OCI-LY1 (cell line): ENCODE results near the gene FAH.

Experiments
- EZH2 ChIP-seq: fragments of 200-600 bp; sonication (generic), shearing (Covaris generic); IDR thresholded peaks from 2 replicates; pipeline ENCODE4 v1.8.0; 2017; ENCODE audit warnings: borderline replicate concordance, mixed run types, mild to moderate bottlenecking, antibody characterized with exemption, low read length, moderate library complexity, mixed read lengths
- TF ChIP-seq, protein P1 (sequence below): fragments of 200-600 bp; sonication (generic), shearing (Covaris generic); IDR thresholded peaks from 2 replicates; pipeline ENCODE4 v1.5.1; 2017; ENCODE audit warnings: mild to moderate bottlenecking, antibody characterized with exemption, low read length, moderate library complexity, mixed read lengths

DNA sequence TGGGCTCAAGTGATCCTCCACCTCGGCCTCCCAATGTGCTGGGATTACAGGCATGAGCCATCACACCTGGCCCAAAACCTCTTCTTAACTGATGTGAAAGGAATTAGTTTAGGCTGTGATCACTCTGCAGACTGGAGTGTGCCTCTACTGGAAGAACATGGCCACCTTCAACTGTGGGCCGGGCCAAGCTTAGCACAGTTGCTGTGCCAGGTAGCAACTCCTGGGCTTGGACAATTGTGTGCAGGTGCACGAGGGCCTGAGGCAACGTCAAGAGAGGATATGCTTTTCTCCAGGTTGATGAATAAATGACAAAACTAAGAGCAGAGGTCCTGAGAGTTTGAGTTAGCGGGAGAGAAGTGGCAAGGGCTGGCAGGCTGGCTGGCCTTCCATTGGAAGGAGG, 6.5 kb downstream of the FAH start:
- TF ChIP-seq, protein P1, sequence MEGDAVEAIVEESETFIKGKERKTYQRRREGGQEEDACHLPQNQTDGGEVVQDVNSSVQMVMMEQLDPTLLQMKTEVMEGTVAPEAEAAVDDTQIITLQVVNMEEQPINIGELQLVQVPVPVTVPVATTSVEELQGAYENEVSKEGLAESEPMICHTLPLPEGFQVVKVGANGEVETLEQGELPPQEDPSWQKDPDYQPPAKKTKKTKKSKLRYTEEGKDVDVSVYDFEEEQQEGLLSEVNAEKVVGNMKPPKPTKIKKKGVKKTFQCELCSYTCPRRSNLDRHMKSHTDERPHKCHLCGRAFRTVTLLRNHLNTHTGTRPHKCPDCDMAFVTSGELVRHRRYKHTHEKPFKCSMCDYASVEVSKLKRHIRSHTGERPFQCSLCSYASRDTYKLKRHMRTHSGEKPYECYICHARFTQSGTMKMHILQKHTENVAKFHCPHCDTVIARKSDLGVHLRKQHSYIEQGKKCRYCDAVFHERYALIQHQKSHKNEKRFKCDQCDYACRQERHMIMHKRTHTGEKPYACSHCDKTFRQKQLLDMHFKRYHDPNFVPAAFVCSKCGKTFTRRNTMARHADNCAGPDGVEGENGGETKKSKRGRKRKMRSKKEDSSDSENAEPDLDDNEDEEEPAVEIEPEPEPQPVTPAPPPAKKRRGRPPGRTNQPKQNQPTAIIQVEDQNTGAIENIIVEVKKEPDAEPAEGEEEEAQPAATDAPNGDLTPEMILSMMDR: no peak
- TF ChIP-seq EZH2: no peak
